Measurements from ENCODE around the gene DMXL1.

- no peak for TF ChIP-seq YY1 (IDR thresholded peaks at IDR 0.05; ENCODE audit: insufficient read depth, insufficient read length)
- TF ChIP-seq ZNF274 (IDR thresholded peaks at IDR 0.05; ENCODE audit: low read depth, low read length), result no peak
- no peak for TF ChIP-seq SUZ12 (IDR thresholded peaks at IDR 0.05; ENCODE audit: extremely low read depth, insufficient read depth, insufficient read length)
Observed at GRCh38 chr5:119153629-119154028, 82.7 kb downstream of the DMXL1 start.

Measured in NT2/D1 (cell line).